G401.6 (cell line): Measurements from ENCODE around the gene ABAT.
"Not testable (repeated sequence)": the region's sequence is repeated elsewhere in the genome, so short reads cannot be mapped to it uniquely, and the experiment has no call there.

ENCODE experiments used
- FAIRE-seq: peaks from 2 replicates; lab custom pipeline; 2012; peaks lifted over from hg19 to GRCh38; lab: Jason Lieb, UNC

The ABAT gene

GRCh38 chr16:8682551-8683259 is 8.3 kb downstream of the ABAT start:
- FAIRE-seq, result no peak

- FAIRE-seq, result no peak
Measured at GRCh38 chr16:8683640-8684039, 9.2 kb downstream of the ABAT start.

GRCh38 chr16:8685617-8686016 is 11.2 kb downstream of the ABAT start:
- FAIRE-seq, result no peak

GRCh38 chr16:8686031-8686621 is 11.7 kb downstream of the ABAT start:
- FAIRE-seq, result no peak

GRCh38 chr16:8686879-8687278 is 12.5 kb downstream of the ABAT start:
- no peak for FAIRE-seq

- FAIRE-seq, result no peak
Measured at GRCh38 chr16:8689686-8690085, 15.3 kb downstream of the ABAT start.

GRCh38 chr16:8691728-8692127 is 17.3 kb downstream of the ABAT start:
- FAIRE-seq, result no peak

- no peak for FAIRE-seq
Measured at GRCh38 chr16:8694795-8695728, 20.6 kb downstream of the ABAT start.

GRCh38 chr16:8696880-8697279 is 22.5 kb downstream of the ABAT start:
- no peak for FAIRE-seq

- no peak for FAIRE-seq
Measured at GRCh38 chr16:8697965-8698364, 23.5 kb downstream of the ABAT start.

GRCh38 chr16:8703693-8704092 is 29.3 kb downstream of the ABAT start:
- FAIRE-seq, result no peak

GRCh38 chr16:8704098-8704497 is 29.7 kb downstream of the ABAT start:
- FAIRE-seq, result no peak

- FAIRE-seq, result not testable (repeated sequence)
Measured at GRCh38 chr16:8705100-8705822, 30.8 kb downstream of the ABAT start.

GRCh38 chr16:8708536-8708935 is 34.1 kb downstream of the ABAT start:
- no peak for FAIRE-seq

- FAIRE-seq, result no peak
Measured at GRCh38 chr16:8712589-8713361, 38.4 kb downstream of the ABAT start.

- no peak for FAIRE-seq
Measured at GRCh38 chr16:8713635-8714172, 39.3 kb downstream of the ABAT start.

- no peak for FAIRE-seq
Measured at GRCh38 chr16:8714174-8714573, 39.8 kb downstream of the ABAT start.

GRCh38 chr16:8714807-8715206 is 40.4 kb downstream of the ABAT start:
- no peak for FAIRE-seq

- FAIRE-seq, result no peak
Measured at GRCh38 chr16:8716052-8716451, 41.6 kb downstream of the ABAT start.

- no peak for FAIRE-seq
Measured at GRCh38 chr16:8716592-8716991, 42.2 kb downstream of the ABAT start.

- no peak for FAIRE-seq
Measured at GRCh38 chr16:8717469-8717868, 43.1 kb downstream of the ABAT start.
